NCI-H524 (cell line): ENCODE results near the gene CALN1.
A peak's percentile ranks its signal among the peaks of the same experiment; 100 is the strongest.
"Not testable (repeated sequence)": the region's sequence is repeated elsewhere in the genome, so short reads cannot be mapped to it uniquely, and the experiment has no call there.

ENCODE experiments used
- DNase-seq, 2 experiments: peaks; one replicate each; lab custom pipeline; 2025; lab: John Stamatoyannopoulos, UW

CALN1 gene

DNA sequence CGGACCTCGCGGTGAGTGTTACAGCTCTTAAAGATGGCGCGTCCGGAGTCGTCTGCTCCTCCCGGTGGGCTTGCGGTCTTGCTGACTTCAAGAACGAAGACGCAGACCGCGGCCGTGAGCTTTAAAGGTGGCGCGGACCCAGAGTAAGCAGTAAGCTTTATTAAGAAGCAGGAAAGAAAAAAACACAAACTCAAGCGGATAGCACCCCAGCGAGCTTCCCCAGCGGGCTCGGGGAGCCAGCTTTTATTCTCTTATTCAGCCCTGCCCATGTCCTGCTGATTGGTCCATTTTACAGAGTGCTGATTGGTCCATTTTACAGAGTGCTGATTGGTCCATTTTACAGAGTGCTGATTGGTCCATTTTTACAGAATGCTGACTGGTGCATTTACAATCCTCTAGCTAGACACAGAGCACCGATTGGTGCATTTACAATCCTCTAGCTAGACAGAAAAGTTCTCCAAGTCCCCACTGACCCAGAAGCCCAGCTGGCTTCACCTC lies at the start of gene CALN1:
Gene CALN1, minus strand, starts transcription at position 218 of the 498 bp plus-strand sequence.
- DNase-seq: not testable (repeated sequence)

DNA sequence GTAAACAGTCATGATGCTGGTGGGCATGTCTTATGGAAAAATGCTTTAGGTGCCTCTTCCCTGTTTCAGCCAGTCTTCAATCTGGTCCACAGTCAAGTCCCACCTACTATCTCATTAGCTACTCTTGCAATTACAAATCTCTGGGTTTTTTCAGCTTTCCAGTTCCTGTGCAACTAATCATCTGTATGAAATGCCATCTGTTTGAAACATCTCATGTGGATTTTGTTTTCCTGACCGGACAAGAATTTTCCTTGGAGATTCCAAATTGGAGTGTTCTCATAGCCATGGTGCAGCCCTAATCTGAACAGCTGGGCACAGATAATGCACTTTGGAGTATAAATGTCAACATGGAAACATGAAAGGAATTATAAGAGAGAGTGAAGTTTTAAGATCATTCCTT lies 41.3 kb upstream of the CALN1 start:
- DNase-seq: peak in 1 of 2 experiments; percentile 3

DNA sequence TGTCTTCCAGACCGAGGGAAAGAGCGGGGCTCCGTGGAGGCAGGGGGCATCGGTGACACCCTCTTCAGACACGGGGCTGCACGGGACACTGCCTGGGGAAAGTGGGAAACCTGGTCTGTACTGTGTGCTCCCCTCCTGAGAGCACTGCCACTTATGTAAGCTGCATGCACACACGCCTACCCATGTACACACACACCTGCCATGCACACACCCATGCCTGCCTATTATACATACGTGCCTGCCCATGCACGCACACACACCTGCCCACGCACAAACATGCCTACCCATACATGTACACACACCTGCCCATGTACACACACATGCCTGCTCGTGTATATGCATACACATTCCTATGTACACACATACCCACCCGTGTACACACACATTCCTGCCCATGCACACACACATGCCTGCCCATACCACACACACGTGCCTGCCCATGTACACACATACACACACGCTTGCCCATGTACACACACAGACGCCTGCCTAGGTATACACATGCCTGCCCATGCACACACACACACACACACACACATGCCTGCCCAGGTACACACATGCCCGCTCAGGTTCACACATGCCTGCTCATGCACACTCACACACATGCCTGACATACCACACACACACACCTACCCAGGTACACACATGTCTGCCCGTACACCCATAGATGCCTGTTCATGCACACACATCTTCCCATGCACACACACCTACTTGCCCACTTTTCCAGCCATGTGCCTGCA lies 35.5 kb upstream of the CALN1 start:
- no peak for DNase-seq

DNA sequence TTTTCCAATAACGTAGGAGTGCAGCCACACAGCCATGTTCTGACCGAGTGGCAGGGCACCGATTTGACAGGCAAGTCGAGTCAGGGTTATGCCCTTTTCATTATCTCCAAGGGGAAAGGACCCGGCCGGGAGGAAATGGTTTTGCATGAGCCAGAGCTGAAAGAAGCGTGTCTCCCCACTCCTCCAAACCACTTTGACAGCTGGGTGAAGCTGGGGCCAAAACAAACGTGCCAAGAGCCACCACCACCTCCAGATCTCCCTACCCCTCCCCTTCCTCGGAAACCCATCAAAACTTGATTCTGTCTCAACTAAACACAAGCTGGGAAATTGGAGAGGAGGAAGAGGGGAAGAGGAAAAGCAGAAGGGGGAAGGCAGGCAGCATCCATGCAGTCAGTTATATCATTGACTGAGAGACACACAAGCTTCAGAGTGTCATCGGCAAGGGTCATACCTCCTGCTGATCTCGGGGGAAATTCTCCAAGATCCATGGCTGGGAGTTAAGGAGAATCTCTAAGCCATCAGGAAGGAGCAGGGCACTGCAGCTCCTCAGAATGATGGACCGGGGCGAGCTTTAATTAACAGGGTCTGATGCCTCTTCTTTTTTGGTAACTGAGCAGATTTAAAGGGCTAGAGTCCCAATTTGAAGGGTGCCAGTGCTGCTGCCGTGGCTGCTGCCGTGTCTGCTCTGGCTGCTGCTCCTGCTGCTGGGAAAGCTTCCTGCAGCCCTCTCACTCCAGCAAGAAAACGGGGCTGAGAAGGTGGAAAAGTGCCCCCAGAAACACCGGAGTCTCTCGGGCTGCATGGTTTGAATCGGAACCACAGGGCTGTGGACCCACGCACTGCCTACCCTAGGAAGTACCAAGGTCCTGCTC lies 34.7 kb upstream of the CALN1 start:
- DNase-seq: peak in 1 of 2 experiments; percentile 35

DNA sequence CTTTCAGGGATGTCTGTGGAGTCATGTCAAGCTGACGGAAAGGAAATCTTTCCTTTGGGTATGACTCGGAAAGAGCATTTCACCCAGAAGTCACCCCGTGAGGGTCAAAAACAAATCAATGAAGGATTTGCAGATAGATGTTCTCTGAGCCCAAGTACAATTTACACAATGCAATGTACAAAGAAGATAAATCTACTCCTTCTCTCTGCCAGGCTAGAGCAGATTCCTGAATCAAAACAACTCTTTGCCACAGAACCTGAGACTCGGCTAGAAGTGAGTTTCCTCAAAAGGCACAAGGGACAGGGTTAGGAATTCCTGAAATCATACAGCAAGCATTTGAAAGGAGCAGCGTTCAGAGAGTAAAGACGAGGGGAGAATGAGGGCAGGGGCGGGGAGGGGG lies 34.0 kb upstream of the CALN1 start:
- DNase-seq: no peak

DNA sequence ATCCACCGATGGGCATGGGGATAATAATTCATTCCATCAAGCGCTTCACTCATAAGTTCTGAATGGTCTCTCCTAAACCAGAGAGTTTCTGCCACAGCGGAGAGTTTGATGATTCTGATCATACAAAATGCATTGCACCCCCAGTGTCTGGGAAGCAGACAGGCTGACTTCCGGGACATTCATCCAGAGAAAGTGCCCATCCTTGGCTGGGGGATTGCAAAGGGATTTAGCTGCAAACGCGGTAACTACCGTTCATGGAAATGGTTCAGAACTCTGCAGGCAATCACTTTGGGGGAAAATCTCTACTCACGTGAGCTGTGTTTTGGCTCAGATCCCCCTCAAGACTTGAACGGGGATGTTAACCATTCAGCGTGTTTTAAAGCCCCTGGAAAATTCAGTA lies 33.4 kb upstream of the CALN1 start:
- no peak for DNase-seq

DNA sequence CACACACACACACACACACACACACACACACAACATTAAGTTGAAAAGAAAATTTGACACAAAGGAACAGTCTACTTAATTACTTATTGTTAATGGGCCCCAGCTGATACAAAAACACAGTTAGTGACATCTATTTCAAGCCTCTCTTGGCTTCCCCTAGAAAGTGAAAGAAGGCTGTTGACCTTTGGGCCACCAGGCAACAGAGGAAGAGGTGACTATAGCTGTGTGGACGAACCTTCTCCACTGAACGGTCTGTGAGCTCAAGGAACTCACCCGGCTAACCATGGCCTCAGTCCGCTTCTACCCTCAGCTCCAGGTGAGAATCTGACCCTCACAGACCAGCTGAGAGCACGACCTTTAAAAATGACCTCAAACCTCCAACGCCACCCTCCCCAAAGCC lies 32.9 kb upstream of the CALN1 start:
- no peak for DNase-seq

DNA sequence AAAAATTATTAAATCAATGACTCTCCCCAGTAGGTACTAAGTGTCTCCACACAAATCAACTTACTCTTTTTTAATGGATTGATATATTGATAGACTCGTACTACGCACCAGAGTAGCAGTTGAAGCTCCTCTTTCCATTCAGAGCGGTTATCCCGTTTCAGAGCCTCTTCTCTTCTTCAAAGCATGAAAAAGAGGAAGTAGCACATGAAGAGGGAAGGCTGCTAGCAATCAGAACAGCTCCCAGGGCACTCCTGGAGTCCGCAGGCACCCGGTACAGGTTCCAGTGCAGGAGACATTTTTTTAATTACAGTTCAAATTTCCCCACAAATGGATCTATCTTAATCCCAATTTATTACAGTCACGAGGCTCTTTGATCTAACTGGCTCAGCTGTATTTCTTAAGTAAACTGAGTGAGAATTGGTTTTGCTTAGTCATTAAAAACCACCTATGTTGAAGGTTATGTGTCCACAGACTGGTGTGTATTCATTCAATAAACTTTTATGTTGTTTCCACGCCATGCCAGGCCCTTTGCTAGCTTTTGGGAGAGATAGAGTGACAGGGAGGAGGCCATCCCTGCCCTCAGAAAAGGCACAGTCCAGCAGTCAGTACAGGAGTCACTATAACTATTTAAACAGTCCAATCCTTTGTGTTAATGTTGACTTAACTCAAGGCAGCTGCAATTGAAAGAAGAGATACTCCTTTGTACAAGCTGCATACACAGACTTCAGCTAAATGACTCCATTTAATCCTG lies 32.1 kb upstream of the CALN1 start:
- no peak for DNase-seq

DNA sequence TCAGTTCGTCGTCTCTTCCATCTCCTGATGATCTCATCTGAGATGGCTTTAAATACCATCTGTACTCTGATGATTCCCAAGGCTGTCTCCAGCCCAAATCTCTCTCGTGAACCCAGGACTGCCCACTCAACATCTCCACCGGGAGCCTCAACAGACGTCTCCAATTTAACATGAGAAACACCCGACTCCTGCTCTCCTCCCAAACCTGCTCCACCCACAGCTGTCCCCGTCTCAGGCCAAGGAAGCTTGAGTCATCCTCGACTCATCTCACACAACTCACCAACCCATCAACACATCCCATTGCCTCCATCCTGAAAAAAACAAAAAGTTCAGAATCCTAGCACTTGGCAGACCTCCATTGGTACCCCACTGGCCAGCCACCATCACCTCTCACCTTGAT lies 29.7 kb upstream of the CALN1 start:
- no peak for DNase-seq

DNA sequence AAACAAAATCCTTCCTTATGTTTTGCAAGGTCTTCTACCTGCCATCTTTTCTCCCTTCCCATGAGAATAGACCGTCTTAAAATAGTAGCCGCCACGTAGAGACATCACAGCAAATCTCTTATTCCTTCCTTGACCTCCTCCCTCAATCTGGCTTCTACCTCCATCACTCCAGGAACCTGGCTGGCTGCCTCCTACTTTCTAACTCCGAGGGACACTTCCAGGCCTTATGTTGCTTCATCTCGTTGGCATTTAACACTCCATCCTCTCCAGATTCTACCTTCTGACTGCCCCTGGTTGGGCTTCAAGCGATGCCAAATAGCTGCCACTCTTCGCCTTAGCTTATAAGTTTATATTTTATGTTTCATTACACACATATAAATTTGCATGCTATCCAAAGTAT lies 26.4 kb upstream of the CALN1 start:
- DNase-seq: no peak

DNA sequence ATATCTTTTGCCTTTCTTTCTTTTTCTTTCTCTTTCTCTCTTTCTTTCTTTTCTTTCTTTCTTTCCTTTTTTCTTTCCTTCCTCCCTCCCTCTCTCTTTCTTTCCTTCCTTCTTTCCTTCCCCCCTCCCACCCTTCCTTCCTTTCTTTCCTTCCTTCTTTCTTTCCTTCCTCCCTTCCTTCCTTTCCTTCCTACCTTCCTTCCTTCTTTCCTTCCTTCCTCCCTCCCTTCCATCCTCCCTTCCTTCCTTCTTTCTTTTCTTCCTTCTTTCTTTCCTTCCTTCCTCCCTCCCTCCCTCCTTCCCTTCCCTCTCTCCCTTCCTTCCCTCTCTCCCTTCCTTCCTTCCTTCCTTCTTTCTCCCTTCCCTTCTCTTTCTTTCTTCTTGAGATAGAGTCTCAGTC lies 25.5 kb upstream of the CALN1 start:
- DNase-seq: no peak

DNA sequence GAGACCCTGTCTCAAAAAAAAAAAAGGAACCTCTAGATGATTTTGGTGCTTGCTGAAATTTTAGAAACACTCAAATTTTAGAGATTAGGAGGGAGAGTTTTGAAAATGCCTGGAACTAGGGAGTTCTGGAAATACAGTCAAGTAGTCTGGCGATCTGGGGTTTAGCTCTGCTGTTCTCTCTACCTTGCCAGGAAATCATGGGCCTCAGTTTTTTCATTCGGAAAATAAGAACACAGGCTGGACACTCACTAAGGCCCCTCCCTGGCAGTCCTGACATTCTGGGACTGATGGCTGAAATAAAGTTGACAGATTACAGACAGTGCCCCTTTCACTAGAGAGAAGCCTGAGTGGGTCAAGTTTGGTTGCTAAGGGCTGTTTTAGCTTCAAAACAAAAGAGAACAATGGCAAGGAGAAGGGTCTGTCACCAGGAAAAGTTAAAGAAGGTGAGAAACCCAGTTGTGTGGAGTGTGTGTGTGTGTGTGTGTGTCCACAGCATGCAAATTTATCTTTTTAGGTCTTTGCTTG lies 25.0 kb upstream of the CALN1 start:
- no peak for DNase-seq

DNA sequence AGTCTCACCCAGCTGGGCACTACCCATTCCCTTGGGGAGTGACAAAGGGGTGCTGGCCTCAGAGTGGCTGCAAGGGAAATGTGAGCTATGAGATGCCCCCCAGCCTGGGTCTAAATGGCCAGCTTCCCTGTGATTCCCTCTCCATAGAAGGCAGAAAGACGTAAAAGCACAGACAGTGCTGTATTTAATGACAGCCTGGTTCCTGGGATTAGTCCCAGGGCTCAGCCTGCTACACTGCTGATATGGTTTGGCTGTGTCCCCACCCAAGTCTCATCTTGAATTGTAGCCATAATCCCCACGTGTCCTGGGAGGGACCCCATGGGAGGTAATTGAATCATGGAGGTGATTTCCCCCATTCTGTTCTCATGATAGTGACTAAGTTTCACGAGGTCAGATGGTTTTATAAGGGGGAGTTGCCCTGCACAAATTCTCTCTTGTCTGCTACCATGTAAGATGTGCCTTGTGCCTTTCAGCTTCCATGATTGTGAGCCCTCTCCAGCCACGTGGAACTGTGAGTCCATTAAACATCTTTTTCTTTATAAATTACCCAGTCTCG lies 23.9 kb upstream of the CALN1 start:
- DNase-seq: peak; percentile 77 to 86

DNA sequence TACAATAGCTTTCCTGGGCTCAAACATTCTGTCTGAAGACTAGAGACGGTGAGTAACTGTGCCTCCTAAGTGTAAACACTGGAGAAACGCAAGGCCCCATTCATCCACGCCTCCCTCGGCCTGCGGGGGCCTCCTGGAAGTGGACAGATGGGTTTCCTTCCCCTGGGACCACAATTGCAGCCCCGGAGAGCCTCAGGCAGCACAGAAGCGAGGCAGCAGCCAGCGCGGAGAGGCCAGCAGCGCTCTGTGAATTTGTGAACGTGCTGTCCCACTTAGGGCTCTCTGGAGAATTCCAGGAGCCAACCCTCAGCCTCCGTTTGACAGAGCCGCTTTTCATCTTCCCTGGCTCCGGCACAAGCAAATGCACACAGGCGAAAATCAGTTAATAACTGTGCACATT lies 23.2 kb upstream of the CALN1 start:
- DNase-seq: peak; percentile 91 to 97

DNA sequence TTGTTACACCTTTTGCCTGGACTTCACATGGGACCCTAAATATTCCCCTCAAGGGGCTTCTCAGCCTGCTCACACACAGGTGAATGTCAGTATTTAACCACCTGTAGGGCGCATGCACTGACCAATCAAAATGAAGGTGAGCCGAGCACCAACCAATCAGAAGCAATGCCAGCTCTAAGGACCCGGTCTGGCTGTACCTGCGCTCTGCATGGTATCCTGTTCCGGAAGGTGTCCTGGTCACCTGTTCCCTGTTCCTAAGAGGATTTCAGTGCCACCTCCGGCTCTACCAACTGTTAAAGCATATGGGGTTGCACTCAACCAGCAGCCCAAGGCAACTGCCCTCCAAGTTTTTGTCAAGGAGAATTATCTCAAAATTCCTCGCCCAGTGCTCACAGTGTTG lies 18.4 kb upstream of the CALN1 start:
- no peak for DNase-seq

DNA sequence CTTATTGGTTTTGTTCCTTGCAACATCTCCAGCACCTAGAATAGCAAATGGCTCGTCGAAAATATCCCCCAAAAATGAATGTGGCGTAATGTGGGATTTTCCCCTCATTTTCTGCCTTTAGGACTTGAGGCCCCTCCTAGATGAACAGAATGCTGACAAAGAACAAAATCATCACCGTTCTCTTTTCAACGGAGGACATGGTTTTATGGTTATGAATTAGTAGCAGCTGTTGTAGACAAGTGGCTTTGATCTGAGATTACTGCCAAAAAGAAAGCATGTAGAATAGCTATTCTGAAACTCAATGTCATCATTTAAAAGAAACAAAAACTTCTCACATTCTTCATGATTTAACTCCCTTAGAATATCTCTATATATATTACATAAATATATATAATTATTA lies 17.2 kb upstream of the CALN1 start:
- no peak for DNase-seq

DNA sequence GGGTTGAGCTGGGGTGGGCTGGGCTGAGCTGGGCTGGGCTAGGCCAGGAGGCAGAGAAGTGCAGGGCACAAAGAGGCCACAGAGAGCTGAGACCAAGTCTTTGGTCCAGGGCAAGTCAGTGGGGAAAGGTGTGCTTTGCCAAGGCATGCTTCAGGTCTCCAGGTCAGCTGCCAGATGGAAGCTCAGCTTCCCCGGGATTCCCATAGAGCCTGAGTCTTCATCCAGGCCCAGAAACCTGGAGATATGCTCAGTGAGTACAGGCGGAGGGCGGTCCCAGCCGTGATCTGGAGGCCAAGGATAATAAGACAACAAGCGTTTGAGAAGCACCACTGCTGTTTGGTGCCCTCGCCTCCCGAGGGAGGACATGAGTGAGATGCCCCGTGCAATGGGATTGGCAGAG lies 4.7 kb upstream of the CALN1 start:
- DNase-seq: no peak

DNA sequence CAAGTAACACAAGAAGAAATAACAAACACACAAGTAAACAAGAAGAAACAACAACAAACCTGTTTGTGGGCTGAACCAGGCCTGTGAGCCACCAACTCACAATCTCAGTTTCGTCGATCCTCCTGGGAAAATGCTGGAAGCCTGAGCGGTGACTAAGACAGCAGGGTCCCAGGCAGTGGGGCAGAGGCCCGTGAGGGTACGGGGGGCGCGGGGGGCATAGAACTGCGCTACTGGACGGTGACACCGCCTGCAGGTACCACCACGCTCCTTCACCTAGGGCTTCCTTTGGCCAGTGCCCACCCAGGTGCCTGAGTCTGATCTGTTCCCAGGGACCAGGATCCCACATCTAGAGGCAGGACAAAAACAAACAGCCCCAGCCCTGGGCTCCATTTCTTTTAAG lies 3.4 kb upstream of the CALN1 start:
- DNase-seq: no peak

DNA sequence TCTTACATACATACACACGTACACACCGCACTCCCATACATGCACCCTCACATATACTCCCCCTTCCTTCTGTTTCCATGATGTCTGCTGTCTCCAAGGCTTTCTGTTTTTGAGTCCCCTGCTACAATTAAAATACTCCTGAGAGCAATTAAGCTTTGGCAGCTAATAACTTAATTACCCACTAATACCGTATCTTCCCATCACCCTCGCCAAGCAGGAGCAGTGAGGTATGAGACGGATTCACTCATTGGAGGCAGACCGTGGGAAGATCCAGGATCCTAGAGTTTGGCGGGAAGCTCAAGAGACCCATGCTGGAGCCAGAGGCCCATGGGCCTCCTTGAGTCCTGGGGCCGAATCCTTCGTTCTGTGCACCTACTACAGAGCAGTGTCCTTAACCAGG lies 1.7 kb upstream of the CALN1 start:
- DNase-seq: peak in 1 of 2 experiments; percentile 15

DNA sequence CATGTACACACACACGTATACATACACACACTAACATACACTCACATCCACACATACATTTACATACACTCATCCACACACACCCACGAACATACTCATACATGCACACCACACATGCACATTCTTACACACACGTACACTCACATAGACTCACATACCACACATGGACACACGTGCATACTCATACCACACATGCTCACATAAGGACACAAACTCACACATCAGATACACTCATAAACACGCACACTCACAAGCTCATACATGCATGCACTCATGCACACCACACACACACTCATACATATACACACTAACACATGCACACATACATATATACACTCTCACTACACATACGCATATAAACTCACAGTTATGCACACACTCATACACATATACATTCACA lies 1.2 kb upstream of the CALN1 start:
- no peak for DNase-seq

DNA sequence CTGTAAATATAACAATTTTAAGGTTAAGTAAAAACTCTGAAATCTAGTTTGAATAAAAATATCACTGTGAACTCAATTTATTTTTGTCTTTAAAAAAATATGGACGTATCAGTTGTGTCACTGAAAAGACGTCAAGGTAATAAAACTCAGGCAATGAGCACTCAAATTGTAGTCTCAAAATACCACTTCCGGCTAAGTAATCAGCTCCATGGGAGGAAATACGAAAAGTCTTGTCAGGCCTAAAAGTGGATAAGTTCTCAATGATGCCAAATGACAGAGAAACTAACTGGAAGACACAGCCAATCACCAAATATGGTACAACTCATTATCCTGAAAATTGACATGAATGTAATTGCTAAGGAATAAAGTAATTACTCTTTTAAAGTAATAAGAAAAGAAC lies 719 bp downstream of the CALN1 start:
- no peak for DNase-seq

DNA sequence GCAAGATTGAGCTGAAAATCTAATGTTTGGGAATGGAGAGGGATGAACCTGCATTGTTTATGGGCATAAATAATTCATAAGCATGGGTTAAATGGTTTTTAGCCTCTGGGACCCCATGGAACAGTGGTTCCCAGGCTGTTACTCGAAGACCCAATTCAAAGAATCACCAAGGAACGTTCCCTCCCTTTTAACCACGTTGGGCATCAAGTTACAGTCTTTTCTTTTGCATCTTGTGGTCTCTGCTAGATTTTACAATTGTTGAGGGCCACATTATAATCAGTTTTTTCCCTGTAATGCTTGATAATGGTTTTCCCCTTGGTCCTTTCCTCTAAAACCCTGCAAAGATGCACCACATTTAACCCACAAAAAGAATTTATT lies 2.5 kb downstream of the CALN1 start:
- DNase-seq: peak in 1 of 2 experiments; percentile 5
